Erythroblast (primary cell): Measurements from ENCODE around the gene SLC35F3.
A peak's percentile ranks its signal among the peaks of the same experiment; 100 is the strongest.
"Not testable (repeated sequence)": the region's sequence is repeated elsewhere in the genome, so short reads cannot be mapped to it uniquely, and the experiment has no call there.

Experiments
- GATA1 ChIP-seq: IDR thresholded peaks from 2 replicates; pipeline ENCODE4 v1.6.1; 2011; ENCODE audit warnings: low read depth, mild to moderate bottlenecking, control low read depth, low read length, moderate library complexity
- POLR2A ChIP-seq: IDR thresholded peaks from 2 replicates; pipeline ENCODE4 v1.6.1; 2011; ENCODE audit warnings: mild to moderate bottlenecking, low read length

DNA sequence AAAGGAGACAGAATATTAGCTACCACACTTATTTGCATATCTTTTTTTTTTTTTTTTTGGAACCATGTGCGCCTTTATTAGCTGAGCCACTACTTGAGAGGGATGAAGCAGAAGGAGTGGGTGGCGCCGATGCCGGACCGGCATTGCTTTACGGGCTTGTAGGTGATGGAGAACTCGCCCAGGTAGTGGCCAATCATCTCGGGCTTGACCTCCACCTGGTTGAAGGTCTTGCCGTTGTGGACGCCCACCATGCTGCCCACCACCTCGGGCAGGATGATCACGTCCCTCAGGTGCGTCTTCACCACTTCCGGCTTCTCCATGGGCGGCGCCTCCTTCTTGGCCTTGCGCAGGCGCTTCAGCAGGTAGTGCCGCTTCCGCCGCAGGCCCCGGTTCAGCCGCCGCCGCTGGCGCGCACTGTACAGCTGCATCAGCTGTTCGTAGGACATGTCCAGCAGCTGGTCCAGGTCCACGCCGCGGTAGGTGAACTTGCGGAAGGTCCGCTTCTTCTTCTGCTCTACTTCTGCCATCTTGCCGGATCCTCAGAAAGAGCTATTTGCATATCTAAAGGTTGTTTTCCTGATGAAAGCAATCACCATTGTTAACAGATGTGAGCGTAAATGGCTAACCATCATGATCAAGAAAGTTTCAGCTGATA is 452.3 kb downstream of the SLC35F3 start:
- TF ChIP-seq POLR2A = peak; percentile 55
- not testable (repeated sequence) for TF ChIP-seq GATA1
